ENCODE measurements around the gene IKZF3.
"Not testable (repeated sequence)": the region's sequence is repeated elsewhere in the genome, so short reads cannot be mapped to it uniquely, and the experiment has no call there.

Gene IKZF3

GRCh38 chr17:39753514-39754160, 110.5 kb downstream of the IKZF3 start:
- Mint-ChIP-seq H3K27me3 (no peaks in the 10 kb centered on the region), H3K4me1 (ENCODE audit: low read depth) (peaks cover 66% of the 10 kb centered on the region), H3K4me3 (peak overlapping the region; percentile 78), H3K27ac (peak overlapping the region; percentile 94), H3K9me3 (no peaks in the 10 kb centered on the region), H3K36me3 (ENCODE audit: low read depth) (peaks cover 6% of the 10 kb centered on the region)

- H3K4me3 Mint-ChIP-seq, result peak overlapping the region; percentile 27
- peaks cover 53% of the 10 kb centered on the region for H3K4me1 Mint-ChIP-seq (ENCODE audit: low read depth)
- H3K27ac Mint-ChIP-seq, result peak overlapping the region; percentile 81
- no peaks in the 10 kb centered on the region for H3K27me3 Mint-ChIP-seq
- no peaks in the 10 kb centered on the region for H3K9me3 Mint-ChIP-seq
- H3K36me3 Mint-ChIP-seq (ENCODE audit: low read depth), result no peaks in the 10 kb centered on the region
These were observed 111.8 kb downstream of the IKZF3 start for GRCh38 chr17:39752241-39752881.

GRCh38 chr17:39751637-39752036, 112.5 kb downstream of the IKZF3 start:
- peak overlapping the region; percentile 10 for H3K4me3 Mint-ChIP-seq
- no peaks in the 10 kb centered on the region for H3K9me3 Mint-ChIP-seq
- peaks cover 46% of the 10 kb centered on the region for H3K4me1 Mint-ChIP-seq (ENCODE audit: low read depth)
- no peak overlapping the region for H3K27ac Mint-ChIP-seq
- no peaks in the 10 kb centered on the region for H3K27me3 Mint-ChIP-seq
- H3K36me3 Mint-ChIP-seq (ENCODE audit: low read depth), result no peaks in the 10 kb centered on the region

GRCh38 chr17:39751016-39751543, 113.0 kb downstream of the IKZF3 start:
- Mint-ChIP-seq H3K27ac (peak overlapping the region; percentile 5), H3K4me1 (ENCODE audit: low read depth) (peaks cover 40% of the 10 kb centered on the region), H3K36me3 (ENCODE audit: low read depth) (no peaks in the 10 kb centered on the region), H3K27me3 (no peaks in the 10 kb centered on the region), H3K4me3 (no peak overlapping the region), H3K9me3 (no peaks in the 10 kb centered on the region)

- H3K4me3 Mint-ChIP-seq, result no peak overlapping the region
- no peak overlapping the region for H3K27ac Mint-ChIP-seq
- H3K36me3 Mint-ChIP-seq (ENCODE audit: low read depth), result no peaks in the 10 kb centered on the region
- no peaks in the 10 kb centered on the region for H3K9me3 Mint-ChIP-seq
- H3K27me3 Mint-ChIP-seq, result no peaks in the 10 kb centered on the region
- peaks cover 33% of the 10 kb centered on the region for H3K4me1 Mint-ChIP-seq (ENCODE audit: low read depth)
These were observed 113.7 kb downstream of the IKZF3 start for GRCh38 chr17:39750131-39751015.

GRCh38 chr17:39748444-39749034, 115.6 kb downstream of the IKZF3 start:
- H3K9me3 Mint-ChIP-seq; H3K4me3 Mint-ChIP-seq; H3K27ac Mint-ChIP-seq; H3K36me3 Mint-ChIP-seq (ENCODE audit: low read depth); H3K27me3 Mint-ChIP-seq: not testable (repeated sequence)
- peaks cover 26% of the 10 kb centered on the region for H3K4me1 Mint-ChIP-seq (ENCODE audit: low read depth)

DNA sequence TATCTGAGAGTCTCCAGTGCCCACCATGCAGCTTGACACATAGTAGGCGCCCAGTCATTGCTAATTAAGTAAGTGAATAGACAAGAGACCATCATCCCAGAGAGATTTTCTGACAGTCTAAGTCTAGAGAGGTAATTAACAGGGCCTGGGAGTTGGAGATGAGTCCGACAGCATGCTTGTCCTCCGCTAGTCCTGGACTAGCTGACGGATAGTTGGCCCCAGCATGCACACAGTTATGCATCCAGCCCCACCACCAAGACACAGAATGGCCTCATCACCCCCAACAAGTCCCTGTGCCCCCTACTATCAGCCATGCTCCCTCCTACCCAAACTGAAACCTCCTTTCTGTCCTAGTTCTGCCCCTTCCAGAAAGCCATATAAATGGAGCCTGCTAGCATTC, 116.4 kb downstream of the IKZF3 start:
- no peaks in the 10 kb centered on the region for H3K27me3 Mint-ChIP-seq
- H3K27ac Mint-ChIP-seq, result no peak overlapping the region
- H3K4me1 Mint-ChIP-seq (ENCODE audit: low read depth), result peaks cover 18% of the 10 kb centered on the region
- no peak overlapping the region for H3K4me3 Mint-ChIP-seq
- no peaks in the 10 kb centered on the region for H3K36me3 Mint-ChIP-seq (ENCODE audit: low read depth)
- no peaks in the 10 kb centered on the region for H3K9me3 Mint-ChIP-seq

- H3K4me1 Mint-ChIP-seq (ENCODE audit: low read depth), result peaks cover 2% of the 10 kb centered on the region
- no peaks in the 10 kb centered on the region for H3K27me3 Mint-ChIP-seq
- no peaks in the 10 kb centered on the region for H3K36me3 Mint-ChIP-seq (ENCODE audit: low read depth)
- no peaks in the 10 kb centered on the region for H3K9me3 Mint-ChIP-seq
- no peak overlapping the region for H3K27ac Mint-ChIP-seq
- H3K4me3 Mint-ChIP-seq, result no peak overlapping the region
These were observed 118.0 kb downstream of the IKZF3 start for GRCh38 chr17:39746145-39746461.

DNA sequence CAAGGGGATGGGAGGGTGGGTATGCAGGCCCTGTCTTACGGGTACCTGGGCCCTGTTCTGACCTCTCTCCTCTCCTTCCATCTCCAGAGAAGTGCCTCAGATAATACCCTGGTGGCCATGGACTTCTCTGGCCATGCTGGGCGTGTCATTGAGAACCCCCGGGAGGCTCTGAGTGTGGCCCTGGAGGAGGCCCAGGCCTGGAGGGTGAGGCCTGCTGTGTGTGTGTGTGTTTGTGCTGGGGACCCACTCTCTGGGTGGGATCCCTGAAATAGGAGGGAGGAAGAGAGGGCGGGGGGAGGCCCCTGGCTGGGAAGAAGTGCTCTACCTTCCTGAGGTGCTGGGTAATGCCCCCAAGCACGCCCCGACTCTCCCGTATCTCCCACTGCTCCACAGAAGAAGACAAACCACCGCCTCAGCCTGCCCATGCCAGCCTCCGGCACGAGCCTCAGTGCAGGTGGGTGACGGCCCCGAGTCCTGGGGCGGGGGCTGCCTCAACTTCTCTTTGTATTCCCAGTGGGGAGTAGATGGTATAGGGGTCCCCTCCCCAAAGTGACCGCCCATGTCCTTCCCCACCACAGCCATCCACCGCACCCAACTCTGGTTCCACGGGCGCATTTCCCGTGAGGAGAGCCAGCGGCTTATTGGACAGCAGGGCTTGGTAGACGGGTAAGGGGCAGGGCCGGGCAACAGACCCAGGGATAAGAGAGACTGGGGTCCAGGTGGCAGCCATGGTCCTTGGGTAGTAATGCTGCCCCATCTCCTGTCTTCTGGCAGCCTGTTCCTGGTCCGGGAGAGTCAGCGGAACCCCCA, 118.6 kb downstream of the IKZF3 start:
- H3K27ac Mint-ChIP-seq, result no peak overlapping the region
- no peaks in the 10 kb centered on the region for H3K9me3 Mint-ChIP-seq
- H3K4me3 Mint-ChIP-seq, result no peak overlapping the region
- H3K27me3 Mint-ChIP-seq, result no peaks in the 10 kb centered on the region
- H3K36me3 Mint-ChIP-seq (ENCODE audit: low read depth), result no peaks in the 10 kb centered on the region
- peaks cover 6% of the 10 kb centered on the region for H3K4me1 Mint-ChIP-seq (ENCODE audit: low read depth)

DNA sequence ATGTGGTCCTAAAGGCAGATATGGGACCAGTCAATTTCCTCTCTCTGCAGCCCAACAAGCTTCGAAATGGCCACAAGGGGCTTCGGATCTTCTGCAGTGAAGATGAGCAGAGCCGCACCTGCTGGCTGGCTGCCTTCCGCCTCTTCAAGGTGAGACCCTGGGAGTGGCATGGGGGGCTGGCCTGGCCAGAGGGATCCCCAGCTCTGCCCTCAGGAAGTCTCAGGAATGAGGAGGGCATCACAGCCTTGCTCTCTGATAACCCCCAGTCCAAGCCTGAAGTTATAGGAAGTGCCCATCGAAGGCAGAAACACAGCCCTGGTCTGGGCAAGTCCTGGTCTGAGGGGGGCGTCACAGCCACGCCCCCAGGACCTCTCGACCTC, 119.3 kb downstream of the IKZF3 start:
- H3K36me3 Mint-ChIP-seq (ENCODE audit: low read depth), result no peaks in the 10 kb centered on the region
- H3K4me3 Mint-ChIP-seq, result no peak overlapping the region
- H3K4me1 Mint-ChIP-seq (ENCODE audit: low read depth), result peaks cover 13% of the 10 kb centered on the region
- no peak overlapping the region for H3K27ac Mint-ChIP-seq
- no peaks in the 10 kb centered on the region for H3K27me3 Mint-ChIP-seq
- H3K9me3 Mint-ChIP-seq, result no peaks in the 10 kb centered on the region

DNA sequence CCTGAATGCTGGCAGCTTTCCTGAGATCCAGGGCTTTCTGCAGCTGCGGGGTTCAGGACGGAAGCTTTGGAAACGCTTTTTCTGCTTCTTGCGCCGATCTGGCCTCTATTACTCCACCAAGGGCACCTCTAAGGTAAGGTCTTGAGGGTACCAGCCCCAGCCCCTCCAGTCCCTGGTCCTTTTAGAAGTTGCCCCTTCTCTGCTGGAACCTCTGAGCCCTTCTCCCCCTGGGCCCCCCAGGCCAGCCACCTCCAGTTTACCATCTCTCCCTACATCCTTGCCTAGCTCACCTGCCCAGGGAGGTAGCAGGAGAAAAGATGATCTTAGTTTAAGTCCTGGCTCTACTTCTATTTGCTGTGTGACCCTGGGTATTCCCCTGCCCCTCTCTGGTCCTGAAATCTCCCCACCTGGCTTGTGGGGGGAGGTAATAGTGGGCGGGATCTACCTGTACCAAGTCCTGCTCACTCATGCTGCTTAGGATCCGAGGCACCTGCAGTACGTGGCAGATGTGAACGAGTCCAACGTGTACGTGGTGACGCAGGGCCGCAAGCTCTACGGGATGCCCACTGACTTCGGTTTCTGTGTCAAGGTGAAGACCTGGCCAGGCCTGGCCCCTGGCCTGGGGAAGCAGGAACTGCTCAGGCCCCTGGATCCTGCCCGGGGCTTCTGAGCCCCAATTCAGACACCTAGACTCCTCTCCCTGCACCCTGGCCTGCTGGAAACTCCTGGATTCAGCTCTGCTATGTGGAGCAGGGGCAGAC, 119.9 kb downstream of the IKZF3 start:
- Mint-ChIP-seq H3K4me1 (ENCODE audit: low read depth) (peaks cover 19% of the 10 kb centered on the region), H3K27ac (no peak overlapping the region), H3K27me3 (no peaks in the 10 kb centered on the region), H3K36me3 (ENCODE audit: low read depth) (no peaks in the 10 kb centered on the region), H3K4me3 (no peak overlapping the region), H3K9me3 (no peaks in the 10 kb centered on the region)

GRCh38 chr17:39742856-39743436, 121.2 kb downstream of the IKZF3 start:
- no peak overlapping the region for H3K27ac Mint-ChIP-seq
- H3K9me3 Mint-ChIP-seq, result no peaks in the 10 kb centered on the region
- H3K27me3 Mint-ChIP-seq, result no peaks in the 10 kb centered on the region
- H3K4me3 Mint-ChIP-seq, result no peak overlapping the region
- no peaks in the 10 kb centered on the region for H3K36me3 Mint-ChIP-seq (ENCODE audit: low read depth)
- H3K4me1 Mint-ChIP-seq (ENCODE audit: low read depth), result peaks cover 28% of the 10 kb centered on the region

DNA sequence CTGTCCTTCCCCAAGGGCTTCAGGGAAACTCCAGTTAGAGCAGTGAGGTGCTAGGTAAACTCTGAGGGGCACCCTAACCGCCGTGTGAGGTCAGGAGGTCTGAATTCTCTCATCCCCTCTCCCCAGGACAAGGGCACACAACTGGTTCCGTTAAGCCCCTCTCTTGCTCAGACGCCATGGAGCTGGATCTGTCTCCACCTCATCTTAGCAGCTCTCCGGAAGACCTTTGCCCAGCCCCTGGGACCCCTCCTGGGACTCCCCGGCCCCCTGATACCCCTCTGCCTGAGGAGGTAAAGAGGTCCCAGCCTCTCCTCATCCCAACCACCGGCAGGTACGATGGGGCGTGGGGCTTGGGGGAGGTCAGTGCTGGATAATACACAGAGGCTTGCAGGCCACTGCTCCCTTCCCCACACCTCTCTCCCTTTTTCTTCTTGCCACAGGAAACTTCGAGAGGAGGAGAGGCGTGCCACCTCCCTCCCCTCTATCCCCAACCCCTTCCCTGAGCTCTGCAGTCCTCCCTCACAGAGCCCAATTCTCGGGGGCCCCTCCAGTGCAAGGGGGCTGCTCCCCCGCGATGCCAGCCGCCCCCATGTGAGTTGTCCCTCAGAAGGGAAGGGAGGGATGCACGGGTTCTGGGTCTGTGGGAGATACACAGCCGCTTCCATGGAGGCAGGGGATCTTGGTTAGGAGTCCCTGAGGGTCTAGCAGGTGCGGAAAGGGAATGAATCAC, 121.8 kb downstream of the IKZF3 start:
- Mint-ChIP-seq H3K9me3 (no peaks in the 10 kb centered on the region), H3K36me3 (ENCODE audit: low read depth) (no peaks in the 10 kb centered on the region), H3K27ac (no peak overlapping the region), H3K4me3 (no peak overlapping the region), H3K4me1 (ENCODE audit: low read depth) (peaks cover 28% of the 10 kb centered on the region), H3K27me3 (no peaks in the 10 kb centered on the region)
